IMR-90 (cell line): ENCODE measurements around the gene TMED10. TPM values are rescaled to one million over a fixed set of nuclear protein-coding genes. Genes with fewer than 3 reads are reported as not detected.

Source experiments
- ATAC-seq: fragments of 200-7000 bp; cut with Tn5 transposase; 2 replicates; pipeline ENCODE4 v1.9.1; 2020; ENCODE audit warnings: low read depth, mild to moderate bottlenecking, moderate library complexity
- BruUV-seq: library from RNA; stranded (reverse); fragments of 400-500 nt; replicated peaks from 2 replicates; lab custom pipeline; 2021; lab: Mats Ljungman, UMichigan
- CTCF ChIA-PET: fragments of 300-600 bp; formaldehyde crosslinking; extraction: SDS; loops from one replicate; lab custom pipeline; 2021; ENCODE audit warnings: antibody characterized with exemption; lab: Yijun Ruan, JAX
- POLR2A ChIA-PET: fragments of 300-600 bp; sonication (Branson Sonifier 250); formaldehyde crosslinking; loops from one replicate; lab custom pipeline; 2022; ENCODE audit warnings: antibody characterized with exemption; ENCODE audit not compliant: unreplicated experiment; lab: Charles Lee
- DNase-seq: peaks from one replicate; pipeline ENCODE4 v3.0.0; 2013
- H2AFZ ChIP-seq: replicated peaks from 2 replicates; pipeline ENCODE3; 2013; ENCODE audit warnings: low read length, mild to moderate bottlenecking; ENCODE audit not compliant: poor library complexity
- H2AK5ac ChIP-seq: 2 replicates; pipeline ENCODE4 v1.6.1; 2013; ENCODE audit warnings: low read depth, low read length, inconsistent platforms
- H2AK9ac ChIP-seq: replicated peaks from 2 replicates; pipeline ENCODE3; 2013; ENCODE audit warnings: mild to moderate bottlenecking, low read depth, low read length, moderate library complexity; ENCODE audit not compliant: poor library complexity
- H2BK120ac ChIP-seq: 2 replicates; pipeline ENCODE4 v1.6.1; 2013; ENCODE audit warnings: low read depth, low read length, inconsistent platforms
- H2BK15ac ChIP-seq: 3 replicates; pipeline ENCODE4 v1.6.1; 2013; ENCODE audit warnings: low read depth, low read length, inconsistent platforms
- H2BK20ac ChIP-seq: 2 replicates; pipeline ENCODE4 v1.6.1; 2013; ENCODE audit warnings: low read depth, mild to moderate bottlenecking, inconsistent platforms, low read length, moderate library complexity
- H2BK5ac ChIP-seq: 2 replicates; pipeline ENCODE4 v1.6.1; 2013; ENCODE audit warnings: mild to moderate bottlenecking, low read depth, low read length, inconsistent platforms; ENCODE audit not compliant: poor library complexity, severe bottlenecking
- H3K14ac ChIP-seq: replicated peaks from 2 replicates; pipeline ENCODE4 v1.6.1; 2013; ENCODE audit warnings: low read depth, low read length, inconsistent platforms
- H3K18ac ChIP-seq: 2 replicates; pipeline ENCODE4 v1.6.1; 2013; ENCODE audit warnings: low read depth, low read length, control low read depth
- H3K23ac ChIP-seq: 2 replicates; pipeline ENCODE4 v1.6.1; 2013; ENCODE audit warnings: low read depth, low read length, inconsistent platforms
- H3K27ac ChIP-seq: 2 replicates; pipeline ENCODE4 v1.5.1; 2013; ENCODE audit warnings: mild to moderate bottlenecking, control low read depth, low read length; ENCODE audit not compliant: insufficient read depth
- H3K27me3 ChIP-seq: 2 replicates; pipeline ENCODE4 v1.6.1; 2013; ENCODE audit warnings: low read length; ENCODE audit not compliant: control insufficient read depth, insufficient read depth
- H3K36me3 ChIP-seq: 2 replicates; pipeline ENCODE4 v1.6.1; 2013; ENCODE audit warnings: low read length, mixed read lengths; ENCODE audit not compliant: control insufficient read depth, insufficient read depth
- H3K4ac ChIP-seq: 2 replicates; pipeline ENCODE4 v1.6.1; 2013; ENCODE audit warnings: low read depth, low read length, inconsistent platforms
- H3K4me1 ChIP-seq: 2 replicates; pipeline ENCODE4 v1.6.1; 2013; ENCODE audit warnings: low read length, mixed read lengths; ENCODE audit not compliant: control insufficient read depth, insufficient read depth
- H3K4me2 ChIP-seq: 2 replicates; pipeline ENCODE4 v1.6.1; 2013; ENCODE audit warnings: low read depth, mild to moderate bottlenecking, control low read depth, low read length, moderate library complexity
- H3K4me3 ChIP-seq: 2 replicates; pipeline ENCODE4 v1.5.1; 2013; ENCODE audit warnings: low read depth, mild to moderate bottlenecking, control low read depth, low read length, moderate library complexity; ENCODE audit not compliant: insufficient read depth
- H3K56ac ChIP-seq: 2 replicates; pipeline ENCODE4 v1.6.1; 2013; ENCODE audit warnings: low read length, inconsistent platforms; ENCODE audit not compliant: insufficient read depth; ENCODE audit errors: extremely low read depth
- H3K79me1 ChIP-seq, 2 experiments: 2 replicates each; pipeline ENCODE4 v1.6.1; 2013; ENCODE audit warnings: low read length in 2 of 2, inconsistent platforms in 1 of 2, low read depth in 1 of 2
- H3K9ac ChIP-seq: 2 replicates; pipeline ENCODE4 v1.6.1; 2013; ENCODE audit warnings: low read depth, low read length, control low read depth
- H3K9me1 ChIP-seq: 2 replicates; pipeline ENCODE4 v1.6.1; 2013; ENCODE audit warnings: low read length, inconsistent platforms; ENCODE audit not compliant: insufficient read depth
- H3K9me3 ChIP-seq: 2 replicates; pipeline ENCODE4 v1.6.1; 2013; ENCODE audit warnings: low read length; ENCODE audit not compliant: control insufficient read depth, insufficient read depth
- H4K20me1 ChIP-seq: 2 replicates; pipeline ENCODE4 v1.6.1; 2013; ENCODE audit warnings: low read length, inconsistent platforms; ENCODE audit not compliant: insufficient read depth
- H4K5ac ChIP-seq: 2 replicates; pipeline ENCODE4 v1.6.1; 2013; ENCODE audit warnings: mild to moderate bottlenecking, low read depth, low read length, control low read depth
- H4K8ac ChIP-seq, 2 experiments: 2 replicates each; pipeline ENCODE4 v1.6.1; 2013; ENCODE audit warnings: low read depth in 2 of 2, low read length in 2 of 2, control low read depth in 1 of 2, inconsistent platforms in 1 of 2
- H4K91ac ChIP-seq: 2 replicates; pipeline ENCODE4 v1.6.1; 2013; ENCODE audit warnings: low read depth, low read length, inconsistent platforms; ENCODE audit not compliant: insufficient read depth
- CEBPB ChIP-seq: IDR thresholded peaks from 2 replicates; pipeline ENCODE4 v1.6.1; 2012; ENCODE audit warnings: low read depth, low read length, improper control_type of control experiment
- FOS ChIP-seq: fragments of 150-350 bp; IDR thresholded peaks from 2 replicates; pipeline ENCODE4 v1.6.1; 2016; ENCODE audit warnings: low read depth, low read length
- MAFK ChIP-seq: IDR thresholded peaks from 2 replicates; pipeline ENCODE4 v1.6.1; 2012; ENCODE audit warnings: low read depth, low read length, improper control_type of control experiment
- MAZ ChIP-seq: IDR thresholded peaks from 2 replicates; pipeline ENCODE4 v1.6.1; 2012; ENCODE audit warnings: low read depth, mild to moderate bottlenecking, low read length, improper control_type of control experiment, moderate library complexity, borderline replicate concordance
- POLR2A ChIP-seq: IDR thresholded peaks from 2 replicates; pipeline ENCODE4 v1.6.1; 2012; ENCODE audit warnings: mild to moderate bottlenecking, low read depth, low read length
- RAD21 ChIP-seq: IDR thresholded peaks from 2 replicates; pipeline ENCODE4 v1.6.1; 2012; ENCODE audit warnings: low read length, improper control_type of control experiment
- RCOR1 ChIP-seq: IDR thresholded peaks from 2 replicates; pipeline ENCODE4 v1.6.1; 2012; ENCODE audit warnings: mild to moderate bottlenecking, low read length, improper control_type of control experiment; ENCODE audit not compliant: insufficient replicate concordance
- RFX5 ChIP-seq: IDR thresholded peaks from 2 replicates; pipeline ENCODE4 v1.8.0; 2012; ENCODE audit warnings: low read depth, mild to moderate bottlenecking, low read length, moderate library complexity
- SMC3 ChIP-seq: fragments of 150-350 bp; IDR thresholded peaks from 2 replicates; pipeline ENCODE4 v1.6.1; 2016; ENCODE audit warnings: low read depth, mild to moderate bottlenecking, antibody characterized with exemption, low read length, moderate library complexity
- USF2 ChIP-seq: fragments of 150-350 bp; IDR thresholded peaks from 2 replicates; pipeline ENCODE4 v1.6.1; 2017; ENCODE audit warnings: mild to moderate bottlenecking, antibody characterized with exemption, low read length, low read depth
- WGBS, 2 experiments: methylation state at CpG; one replicate each; pipeline versions ENCODE4 v1.1.5 to v1.1.7; 2013; ENCODE audit warnings: missing lambda C conversion rate in 2 of 2; ENCODE audit not compliant: insufficient read length in 1 of 2; ENCODE audit errors: extremely low coverage in 2 of 2; 5-methylcytosine and 5-hydroxymethylcytosine counted together
- dilution Hi-C: fragments of 300-500 bp; cut with HindIII; formaldehyde crosslinking; loops from one replicate; pipeline ENCODE4 v1.14.3; 2018; ENCODE audit warnings: low sequenced_read_pairs; ENCODE audit not compliant: unreplicated experiment
- in situ Hi-C: fragments of 300-500 bp; cut with MboI; formaldehyde crosslinking; loops from 3 replicates; pipeline ENCODE4 v1.14.3; 2019; ENCODE audit warnings: low sequenced_read_pairs, inconsistent platforms, mixed read lengths
- intact Hi-C: fragments of 100-400 bp; cut with micrococcal nuclease; formaldehyde crosslinking; loops from 2 replicates; pipeline ENCODE4 v1.10.0; 2022
- polyA plus RNA-seq, 3 experiments: library from polyadenylated mRNA; depleted of rRNA; stranded (reverse); fragments of >200 nt; gene quantifications; 2 replicates each; pipeline ENCODE4 v1.2.3, GENCODE V29; 2012; ENCODE audit warnings: low replicate concordance in 1 of 3
- total RNA-seq: library from RNA; depleted of rRNA; stranded (reverse); fragments of >200 nt; gene quantifications from 2 replicates; pipeline ENCODE4 v1.2.3, GENCODE V29; 2012
- TF ChIP-seq, protein P1 (sequence below): fragments of 150-350 bp; IDR thresholded peaks from 2 replicates; pipeline ENCODE4 v1.6.1; 2016; ENCODE audit warnings: low read depth, mild to moderate bottlenecking, low read length, moderate library complexity, borderline replicate concordance

TMED10 gene
- total and polyA plus RNA-seq, 2 of the 4 experiments (the other 2 are of a cell fraction) = 254 to 441 TPM

- dilution Hi-C loops (no loop called here), in situ Hi-C loops (no loop called here), intact Hi-C loops (no loop called here)
- Histone ChIP-seq H3K79me1 (no peaks in the 10 kb centered on the region), H3K56ac (no peak overlapping the region), H3K23ac (no peak overlapping the region), H2AFZ (no peak overlapping the region), H3K4ac (no peak overlapping the region), H4K5ac (no peak overlapping the region), H4K91ac (no peak overlapping the region), H2BK5ac (no peak overlapping the region), H3K14ac (no peak overlapping the region), H3K27ac (no peak overlapping the region), H3K18ac (no peak overlapping the region), H3K9me1 (no peaks in the 10 kb centered on the region), H3K27me3 (no peaks in the 10 kb centered on the region), H2AK9ac (no peak overlapping the region), H3K4me1 (no peaks in the 10 kb centered on the region), H3K36me3 (no peaks in the 10 kb centered on the region), H2BK15ac (no peak overlapping the region), H3K4me3 (no peak overlapping the region), H4K20me1 (no peaks in the 10 kb centered on the region), H2AK5ac (no peak overlapping the region), H2BK20ac (no peak overlapping the region), H3K9ac (no peak overlapping the region), H2BK120ac (no peak overlapping the region), H3K4me2 (no peak overlapping the region), H4K8ac (no peak overlapping the region), H3K9me3 (no peaks in the 10 kb centered on the region)
- no peak for ATAC-seq
- no peak for TF ChIP-seq SMC3
- TF ChIP-seq RAD21 = no peak
- no peak for TF ChIP-seq MAZ
- no peak for TF ChIP-seq FOS
- TF ChIP-seq RCOR1 = no peak
- TF ChIP-seq POLR2A = no peak
- TF ChIP-seq CEBPB = no peak
- no peak for TF ChIP-seq RFX5
- no peak for TF ChIP-seq USF2
- no peak for TF ChIP-seq MAFK
- TF ChIP-seq, protein P1, sequence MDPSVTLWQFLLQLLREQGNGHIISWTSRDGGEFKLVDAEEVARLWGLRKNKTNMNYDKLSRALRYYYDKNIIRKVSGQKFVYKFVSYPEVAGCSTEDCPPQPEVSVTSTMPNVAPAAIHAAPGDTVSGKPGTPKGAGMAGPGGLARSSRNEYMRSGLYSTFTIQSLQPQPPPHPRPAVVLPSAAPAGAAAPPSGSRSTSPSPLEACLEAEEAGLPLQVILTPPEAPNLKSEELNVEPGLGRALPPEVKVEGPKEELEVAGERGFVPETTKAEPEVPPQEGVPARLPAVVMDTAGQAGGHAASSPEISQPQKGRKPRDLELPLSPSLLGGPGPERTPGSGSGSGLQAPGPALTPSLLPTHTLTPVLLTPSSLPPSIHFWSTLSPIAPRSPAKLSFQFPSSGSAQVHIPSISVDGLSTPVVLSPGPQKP = no peak
- CTCF ChIA-PET = no interaction called here
- no peak for DNase-seq
- 100% methylated on average over 1 of the region's 6 CpGs; no CpG with 5 or more reads in 1 of the 2 experiments for WGBS, 2 experiments
- POLR2A ChIA-PET = no interaction called here
- no TSS peak for BruUV-seq
Measured at GRCh38 chr14:75216427-75217006, 40.1 kb upstream of the TMED10 start.
